Right lobe of liver (tissue), 6 donors: ENCODE measurements around the gene FNDC10. TPM values are rescaled to one million over a fixed set of nuclear protein-coding genes. Genes with fewer than 3 reads are reported as not detected.

Source experiments
- ATAC-seq, 4 donors: fragments of 200-7000 bp; cut with Tn5 transposase; one replicate each; pipeline ENCODE4 v1.9.1; 2020; ENCODE audit warnings: mild to moderate bottlenecking in 4 of 4, moderate library complexity in 4 of 4
- DNase-seq, 3 donors: peaks; one replicate each; pipeline ENCODE4 v3.0.0-alpha.2; 2020
- H3K27ac ChIP-seq, 3 donors: fragments of 200-600 bp; one replicate each; pipeline ENCODE4 v1.8.0; 2022
- H3K27me3 ChIP-seq, 2 donors: fragments of 200-600 bp; one replicate each; pipeline ENCODE4 v1.8.0; 2022
- H3K36me3 ChIP-seq, 4 donors: fragments of 200-600 bp; sonication (generic) in 1 of 4; one replicate each; pipeline versions ENCODE4 v1.5.1 to v1.8.0; 2017 to 2022; ENCODE audit warnings: control low read depth in 1 of 4
- H3K4me1 ChIP-seq, 4 donors: fragments of 200-600 bp; sonication (generic) in 1 of 4; one replicate each; pipeline versions ENCODE4 v1.5.1 to v1.8.0; 2017 to 2022; ENCODE audit warnings: control low read depth in 1 of 4
- H3K4me3 ChIP-seq, 3 donors: fragments of 200-600 bp; one replicate each; pipeline ENCODE4 v1.8.0; 2022
- H3K9me3 ChIP-seq, 4 donors: fragments of 200-600 bp; sonication (generic) in 1 of 4; one replicate each; pipeline versions ENCODE4 v1.5.1 to v1.8.0; 2017 to 2022; ENCODE audit warnings: control low read depth in 1 of 4
- CTCF ChIP-seq, 4 donors: fragments of 200-600 bp in 3 of 4; fragments of 450-650 bp in 1 of 4; IDR thresholded peaks; one replicate each; pipeline versions ENCODE4 v1.5.1 to v1.8.0; 2016 to 2022; ENCODE audit warnings: antibody characterized with exemption in 4 of 4, mild to moderate bottlenecking in 2 of 4
- POLR2A ChIP-seq: fragments of 450-650 bp; IDR thresholded peaks from one replicate; pipeline ENCODE4 v1.6.1; 2017; ENCODE audit warnings: antibody characterized with exemption, mild to moderate bottlenecking
- WGBS: methylation state at CpG from one replicate; pipeline ENCODE4 v1.1.6; 2018; ENCODE audit warnings: low coverage, low lambda C conversion rate; ENCODE audit not compliant: insufficient coverage; ENCODE audit errors: missing lambda C conversion rate; 5-methylcytosine and 5-hydroxymethylcytosine counted together
- intact Hi-C, 2 donors: fragments of 100-400 bp; cut with DNase I; formaldehyde crosslinking; loops; one replicate each; pipeline versions ENCODE4 v1.11.2 to v1.14.1; 2022
- total RNA-seq, 6 experiments: library from RNA; depleted of rRNA in 2 of 6; stranded (reverse); fragments of >200 nt in 2 of 6; fragmentation: NEBNext Ultra II Directional in 3 of 6; extraction: Animal tissue kit (Norgen Biotek cat#: 25700) in 3 of 6; gene quantifications; one replicate each; pipeline versions ENCODE4 v1.1.0 to v1.2.4, GENCODE V29; 2016 to 2023
- donor health status: DM: no; HTN: yes; CAD: no.
- donor health status: DM: no; HTN: no; CAD: no.
- donor health status: DM: no; HTN: no; CAD: no.
- donor health status: DM: no; HTN: yes; CAD: no.
- donor health status: DM: no; HTN: yes; CAD: no.

FNDC10 gene
- total RNA-seq, 6 experiments from 2014 or later = 0.09 to 1.6 (median 0.46) TPM

- H3K27me3 ChIP-seq = no peaks in the 10 kb centered on the region
- no peak overlapping the region for H3K27ac ChIP-seq
- H3K36me3 ChIP-seq = peaks cover 0 to 32% (median 18%) of the 10 kb centered on the region in 4 donors
- H3K9me3 ChIP-seq = no peaks in the 10 kb centered on the region
- intact Hi-C loops = no loop called here
- peaks cover 0 to 13% (median 0%) of the 10 kb centered on the region in 4 donors for H3K4me1 ChIP-seq
- DNase-seq = no peak
- H3K4me3 ChIP-seq = no peak overlapping the region
- TF ChIP-seq POLR2A (no peak), CTCF (IDR thresholded peaks at IDR 0.05) (no peak)
- 87% methylated on average over 8 of the region's 19 CpGs for WGBS
- ATAC-seq = no peak
Observed at GRCh38 chr1:1564268-1564667, 35.7 kb downstream of the FNDC10 start.

- no peak for DNase-seq
- H3K27me3 ChIP-seq = no peaks in the 10 kb centered on the region
- no peaks in the 10 kb centered on the region for H3K9me3 ChIP-seq
- intact Hi-C loops = no loop called here
- H3K27ac ChIP-seq = no peak overlapping the region
- no peak for ATAC-seq
- TF ChIP-seq CTCF (IDR thresholded peaks at IDR 0.05) = no peak
- TF ChIP-seq POLR2A = no peak
- H3K4me1 ChIP-seq = peaks cover 0 to 13% (median 0%) of the 10 kb centered on the region in 4 donors
- WGBS = 96% methylated on average over 8 of the region's 12 CpGs
- no peak overlapping the region for H3K4me3 ChIP-seq
- H3K36me3 ChIP-seq = peaks cover 0 to 32% (median 18%) of the 10 kb centered on the region in 4 donors
Observed at GRCh38 chr1:1563688-1564087, 36.2 kb downstream of the FNDC10 start.

- intact Hi-C loops = no loop called here
- no peak for ATAC-seq
- Histone ChIP-seq H3K4me3 (no peak overlapping the region), H3K4me1 (peaks cover 0 to 13% (median 0%) of the 10 kb centered on the region in 4 donors), H3K9me3 (no peaks in the 10 kb centered on the region), H3K27ac (no peak overlapping the region), H3K27me3 (no peaks in the 10 kb centered on the region), H3K36me3 (peaks cover 0 to 32% (median 18%) of the 10 kb centered on the region in 4 donors)
- 79% methylated on average over 4 of the region's 21 CpGs for WGBS
- DNase-seq = no peak
- TF ChIP-seq CTCF (IDR thresholded peaks at IDR 0.05) (no peak), POLR2A (no peak)
Observed at GRCh38 chr1:1562556-1563195, 37.3 kb downstream of the FNDC10 start.

- Histone ChIP-seq H3K4me3 (no peak overlapping the region), H3K36me3 (peaks cover 0 to 32% (median 18%) of the 10 kb centered on the region in 4 donors), H3K27me3 (no peaks in the 10 kb centered on the region), H3K9me3 (no peaks in the 10 kb centered on the region), H3K27ac (no peak overlapping the region), H3K4me1 (peaks cover 0 to 10% (median 0%) of the 10 kb centered on the region in 4 donors)
- TF ChIP-seq CTCF (IDR thresholded peaks at IDR 0.05) (no peak), POLR2A (no peak)
- ATAC-seq = no peak
- intact Hi-C loops = no loop called here
- no peak for DNase-seq
- 74% methylated on average over 5 of the region's 15 CpGs for WGBS
Observed at GRCh38 chr1:1561801-1562470, 38.0 kb downstream of the FNDC10 start.
